GM12873 (cell line): ENCODE measurements around the gene FBXO9.

Experiments
- CTCF ChIP-seq: IDR thresholded peaks from 2 replicates; pipeline ENCODE4 v1.5.1; 2012; ENCODE audit warnings: low read depth, mild to moderate bottlenecking, moderate library complexity, low read length, control low read depth; ENCODE audit not compliant: insufficient read depth; ENCODE audit errors: missing control alignments

Gene FBXO9

DNA sequence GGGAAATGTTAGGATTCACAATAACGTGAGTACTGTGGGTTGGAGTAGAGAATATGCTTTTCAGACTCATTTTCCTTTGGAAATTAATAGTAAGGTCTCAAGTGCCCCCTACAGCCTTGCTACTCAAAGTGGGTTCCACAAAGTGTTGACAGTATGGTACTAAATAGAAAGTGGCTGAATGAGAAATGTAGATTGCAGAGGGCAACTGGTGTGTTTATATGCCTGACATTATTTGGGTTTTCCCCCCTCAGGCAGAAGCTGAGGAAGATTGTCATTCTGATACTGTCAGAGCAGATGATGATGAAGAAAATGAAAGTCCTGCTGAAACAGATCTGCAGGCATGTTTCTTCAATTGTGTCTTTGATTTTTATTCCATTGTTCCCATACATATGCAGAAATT, 5.6 kb downstream of the FBXO9 start:
- no peak for TF ChIP-seq CTCF

- no peak for TF ChIP-seq CTCF
These were observed 9.1 kb downstream of the FBXO9 start for GRCh38 chr6:53074347-53074746.

DNA sequence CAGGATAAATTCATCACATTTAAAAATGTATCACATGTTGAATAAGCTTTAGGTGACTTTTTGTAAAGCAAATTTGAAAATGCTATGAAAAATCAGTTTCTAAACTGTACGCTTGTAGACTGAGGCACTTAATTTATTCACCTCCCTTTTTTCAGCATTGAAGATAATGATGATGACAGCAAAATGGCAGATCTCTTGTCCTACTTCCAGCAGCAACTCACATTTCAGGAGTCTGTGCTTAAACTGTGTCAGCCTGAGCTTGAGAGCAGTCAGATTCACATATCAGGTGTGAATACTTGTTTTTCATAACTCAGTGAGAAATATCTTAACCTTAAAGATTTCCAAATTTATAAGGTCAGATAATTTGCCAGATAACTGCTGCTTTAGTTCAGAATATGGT, 15.6 kb downstream of the FBXO9 start:
- TF ChIP-seq CTCF = no peak

GRCh38 chr6:53086302-53086701, 21.1 kb downstream of the FBXO9 start:
- no peak for TF ChIP-seq CTCF

DNA sequence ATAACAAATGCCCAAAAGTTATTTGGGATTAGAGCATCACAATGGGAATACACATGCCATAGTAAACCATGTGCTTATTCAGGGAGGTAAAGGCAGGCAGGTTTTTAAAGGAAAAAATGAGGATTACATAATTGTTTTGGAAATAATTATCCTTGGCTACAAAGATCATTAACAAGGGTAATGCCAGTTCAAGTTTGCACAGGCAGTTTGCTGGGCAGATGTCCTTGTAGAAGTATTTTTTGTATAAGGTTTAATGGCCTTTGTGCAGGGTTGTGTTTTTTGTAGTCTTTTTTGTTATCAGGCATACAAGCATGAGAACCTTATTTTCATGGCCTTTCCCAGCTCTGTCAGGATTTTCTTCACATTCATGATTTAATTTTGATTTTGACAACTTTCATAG, 24.7 kb downstream of the FBXO9 start:
- no peak for TF ChIP-seq CTCF

- TF ChIP-seq CTCF = no peak
These were observed 25.4 kb downstream of the FBXO9 start for GRCh38 chr6:53090576-53090975.

DNA sequence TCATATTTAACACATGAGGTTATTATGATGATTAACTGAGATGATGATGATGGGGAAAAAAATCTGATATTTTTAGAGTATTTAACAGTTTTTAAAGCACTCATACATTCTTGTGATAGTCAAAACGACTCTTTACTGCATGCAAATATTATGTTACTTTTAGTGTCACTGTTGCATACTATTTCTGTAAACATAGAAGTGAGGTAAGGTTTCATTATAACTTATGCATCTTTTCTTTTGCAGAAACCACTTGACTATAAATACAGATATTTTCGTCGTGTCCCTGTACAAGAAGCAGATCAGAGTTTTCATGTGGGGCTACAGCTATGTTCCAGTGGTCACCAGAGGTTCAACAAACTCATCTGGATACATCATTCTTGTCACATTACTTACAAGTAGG, 30.1 kb downstream of the FBXO9 start:
- no peak for TF ChIP-seq CTCF

DNA sequence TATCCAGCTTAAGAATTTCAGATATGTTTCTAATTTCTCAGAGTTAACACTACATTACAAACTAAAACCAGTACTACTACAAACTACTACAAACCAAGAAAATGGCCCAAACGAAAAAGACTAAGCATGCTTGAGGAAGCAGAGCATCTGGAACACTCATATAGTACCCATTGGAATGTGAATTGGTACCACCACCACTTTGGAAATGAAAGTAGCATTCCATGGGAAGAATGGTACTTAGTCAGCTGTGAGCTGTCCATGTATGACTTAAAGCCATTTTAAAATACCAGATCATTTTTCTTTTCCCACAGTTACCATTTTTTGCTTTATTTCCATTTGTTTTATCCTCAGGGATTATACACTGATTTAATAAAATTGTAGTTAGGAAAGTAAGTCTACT, 30.5 kb downstream of the FBXO9 start:
- no peak for TF ChIP-seq CTCF
